ENCODE results near the gene MLF2. TPM values are rescaled to one million over a fixed set of nuclear protein-coding genes. Genes with fewer than 3 reads are reported as not detected.
A peak's percentile ranks its signal among the peaks of the same experiment; 100 is the strongest.

MLF2 gene
- total RNA-seq, 1 experiment from 2014 or later, result 309 TPM

- Histone ChIP-seq H3K36me3 (ENCODE audit: control insufficient read depth in 1 of 2, insufficient read depth in 2 of 2, low read length in 2 of 2) (no peaks in the 10 kb centered on the region), H2AFZ (ENCODE audit: low read depth, low read length, poor library complexity, severe bottlenecking) (no peak overlapping the region), H3K4me3 (replicated peaks in 1 of 2; ENCODE audit: low read depth in 1 of 2, low read length in 2 of 2) (peak overlapping the region in 1 of 2 experiments; percentile 32; a peak in 1 of 4 replicates), H3K79me2 (ENCODE audit: insufficient read depth, low read length) (no peaks in the 10 kb centered on the region), H3K9me3 (ENCODE audit: control insufficient read depth in 1 of 2, insufficient read depth in 1 of 2, low read depth in 1 of 2, low read length in 2 of 2) (no peaks in the 10 kb centered on the region), H3K4me1 (ENCODE audit: control insufficient read depth in 1 of 2, insufficient read depth in 2 of 2, low read length in 2 of 2) (peaks cover 11 to 14% of the 10 kb centered on the region in 2 experiments; a peak in 3 of 4 replicates), H3K9me2 (ENCODE audit: insufficient read depth) (no peaks in the 10 kb centered on the region), H3K4me2 (ENCODE audit: low read length) (peak overlapping the region; percentile 69), H3K9ac (ENCODE audit: low read length) (peak overlapping the region; percentile 42), H3K27me3 (ENCODE audit: insufficient read depth, low read length) (no peaks in the 10 kb centered on the region), H3K27ac (ENCODE audit: low read depth, low read length) (peak overlapping the region; percentile 51), H4K20me1 (ENCODE audit: insufficient read depth) (no peaks in the 10 kb centered on the region)
- DNase-seq (ENCODE audit: low read depth, low spot score), result no peak
- POLR2A ChIA-PET, result interaction anchor here (0.9 to 1.0 kb wide), 2 partner anchors 25 to 244 kb away, joined by 3 to 7 read pairs; partner anchors contain the start of genes GAPDH and MLF2
- no TSS peak for BruUV-seq (replicated peaks)
- CTCF ChIA-PET, result interaction anchor here (0.7 to 1.7 kb wide), 7 partner anchors 9 to 92 kb away, joined by 3 to 13 read pairs (median 3); partner anchors contain the start of genes GPR162 and MLF2
- intact Hi-C loops (cut with micrococcal nuclease), result no loop called here
- TF ChIP-seq EGR1 (IDR thresholded peaks at IDR 0.05; ENCODE audit: low read depth) (no peak), ZNF274 (IDR thresholded peaks at IDR 0.05; ENCODE audit: low read depth, low read length) (no peak), EZH2 (IDR thresholded peaks at IDR 0.05) (no peak), ATF3 (IDR thresholded peaks at IDR 0.05) (no peak), FOSL1 (IDR thresholded peaks at IDR 0.05; ENCODE audit: low read depth) (no peak), RAD21 (IDR thresholded peaks at IDR 0.05; ENCODE audit: low read depth) (no peak), SIN3A (IDR thresholded peaks at IDR 0.05; ENCODE audit: low read depth) (no peak), EZH2phosphoT487 (IDR thresholded peaks at IDR 0.05; ENCODE audit: borderline replicate concordance) (no peak), POLR2AphosphoS5 (IDR thresholded peaks at IDR 0.05; ENCODE audit: low read depth, low read length) (no peak), CBX3 (IDR thresholded peaks at IDR 0.05; ENCODE audit: low read depth) (no peak), TCF7L2 (IDR thresholded peaks at IDR 0.05; ENCODE audit: borderline replicate concordance, extremely low read depth, insufficient read depth, insufficient read length) (no peak), REST (IDR thresholded peaks at IDR 0.05; ENCODE audit: low read depth) (no peak), ZFX (IDR thresholded peaks at IDR 0.05) (no peak), YY1 (IDR thresholded peaks at IDR 0.05; ENCODE audit: extremely low read depth, insufficient replicate concordance, low read depth, low read length) (no peak)
- RAD21 ChIA-PET (ENCODE audit: low non-redundant PET in 1 of 2, low total read pairs in 2 of 2, uncharacterized antibody in 2 of 2, unreplicated experiment in 2 of 2), result interaction anchor here in 1 of 2 experiments (0.7 to 1.0 kb wide), 2 partner anchors 22 to 150 kb away, joined by 3 to 4 read pairs; no protein-coding TSS in a partner anchor
- ATAC-seq, result no peak
Observed at GRCh38 chr12:6778217-6778573, 25.3 kb upstream of the MLF2 start.

Measured in HCT116 (cell line).